HG03521 (cell line): ENCODE data around the gene COL7A1.

Experiments
- ATAC-seq: cut with Tn5 transposase; IDR thresholded peaks from one replicate; pipeline ENCODE4 v1.9.1; 2021; ENCODE audit warnings: mild to moderate bottlenecking, moderate library complexity; ENCODE audit not compliant: unreplicated experiment

The COL7A1 gene

GRCh38 chr3:48619541-48620524 is 24.7 kb upstream of the COL7A1 start:
- no peak for ATAC-seq

GRCh38 chr3:48617559-48617958 is 22.4 kb upstream of the COL7A1 start:
- ATAC-seq = no peak

- ATAC-seq = no peak
Observed at GRCh38 chr3:48614044-48614443, 18.9 kb upstream of the COL7A1 start.

- no peak for ATAC-seq
Observed at GRCh38 chr3:48612309-48612708, 17.2 kb upstream of the COL7A1 start.

GRCh38 chr3:48609088-48610005 is 14.2 kb upstream of the COL7A1 start, which contains the start of gene UQCRC1:
UQCRC1 (minus strand) TSS chr3:48609646; CDS start chr3:48609620, 26 bp downstream.
- peak; percentile 96 for ATAC-seq

- no peak for ATAC-seq
Observed at GRCh38 chr3:48607519-48607918, 12.4 kb upstream of the COL7A1 start.

- no peak for ATAC-seq
Observed at GRCh38 chr3:48601622-48601994, 6.5 kb upstream of the COL7A1 start.

GRCh38 chr3:48600711-48601621 is 5.8 kb upstream of the COL7A1 start:
- ATAC-seq = no peak

GRCh38 chr3:48599509-48600285 is 4.6 kb upstream of the COL7A1 start:
- ATAC-seq = no peak

- no peak for ATAC-seq
Observed at GRCh38 chr3:48599077-48599501, 4.0 kb upstream of the COL7A1 start.

- ATAC-seq = no peak
Observed at GRCh38 chr3:48598323-48599076, 3.4 kb upstream of the COL7A1 start.

- ATAC-seq = no peak
Observed at GRCh38 chr3:48597408-48597800, 2.3 kb upstream of the COL7A1 start.

GRCh38 chr3:48596676-48597407 is 1.7 kb upstream of the COL7A1 start:
- no peak for ATAC-seq

GRCh38 chr3:48596157-48596556 is 1.0 kb upstream of the COL7A1 start:
- no peak for ATAC-seq

- no peak for ATAC-seq
Observed at GRCh38 chr3:48595526-48596121, 495 bp upstream of the COL7A1 start.

GRCh38 chr3:48594417-48595049 is 596 bp downstream of the COL7A1 start:
- ATAC-seq = no peak

GRCh38 chr3:48593337-48593736 is 1.8 kb downstream of the COL7A1 start:
- no peak for ATAC-seq
